HG02623 (cell line): Measurements from ENCODE around the gene GYS1.

Source experiments
- ATAC-seq: cut with Tn5 transposase; IDR thresholded peaks from one replicate; pipeline ENCODE4 v1.9.1; 2021; ENCODE audit warnings: moderate library complexity; ENCODE audit not compliant: unreplicated experiment

GYS1 gene

GRCh38 chr19:48965040-48965805 is 27.9 kb downstream of the GYS1 start, which contains the start of gene FTL:
Gene FTL, plus strand, starts transcription at chr19:48965309. Its CDS starts 199 bp downstream, at chr19:48965508.
- peak; percentile 59 for ATAC-seq

- no peak for ATAC-seq
Observed at GRCh38 chr19:48964205-48965039, 28.7 kb downstream of the GYS1 start.

DNA sequence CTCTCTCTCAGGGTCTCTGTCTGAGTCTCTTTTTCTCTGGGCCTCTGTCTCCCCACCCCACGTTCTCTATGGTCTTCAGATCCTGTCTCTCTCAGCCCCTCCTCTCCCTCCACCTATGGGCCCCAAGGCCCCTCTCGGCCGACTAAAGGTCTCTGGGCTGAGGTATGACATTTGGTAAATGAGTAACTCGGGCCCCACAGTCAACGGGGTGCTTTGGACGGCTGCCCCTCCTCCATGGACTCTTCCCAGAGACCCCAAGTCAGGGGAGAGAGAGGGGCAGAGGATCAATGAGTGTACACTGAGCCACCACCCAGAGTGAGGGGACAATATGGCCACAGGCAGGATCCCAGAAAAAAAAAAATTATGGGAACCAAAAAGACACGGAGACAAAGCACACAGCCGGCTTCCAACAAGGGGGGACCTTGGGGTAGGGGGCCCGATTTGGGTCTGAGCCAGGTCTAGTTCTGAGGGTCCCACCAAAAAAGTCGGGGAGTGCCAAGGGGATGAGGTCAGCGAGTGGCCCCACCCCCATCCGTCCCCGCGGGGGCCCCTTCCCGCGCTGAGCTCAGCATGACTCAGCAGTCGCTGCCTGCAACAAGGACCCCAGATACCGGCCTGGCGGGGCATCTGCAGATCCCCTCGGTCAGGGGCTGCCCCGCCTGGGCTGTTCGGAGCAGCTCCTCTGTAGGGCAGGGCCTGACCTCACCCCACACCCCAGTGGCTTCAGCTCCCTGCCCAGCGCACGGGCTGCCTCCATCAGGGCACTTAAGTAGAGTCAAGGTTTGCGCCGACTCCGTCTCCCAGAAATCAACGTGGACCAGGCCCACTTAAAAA is 29.5 kb downstream of the GYS1 start:
- ATAC-seq: no peak

GRCh38 chr19:48962849-48963165 is 30.3 kb downstream of the GYS1 start:
- no peak for ATAC-seq

- no peak for ATAC-seq
Observed at GRCh38 chr19:48962029-48962848, 30.9 kb downstream of the GYS1 start.

DNA sequence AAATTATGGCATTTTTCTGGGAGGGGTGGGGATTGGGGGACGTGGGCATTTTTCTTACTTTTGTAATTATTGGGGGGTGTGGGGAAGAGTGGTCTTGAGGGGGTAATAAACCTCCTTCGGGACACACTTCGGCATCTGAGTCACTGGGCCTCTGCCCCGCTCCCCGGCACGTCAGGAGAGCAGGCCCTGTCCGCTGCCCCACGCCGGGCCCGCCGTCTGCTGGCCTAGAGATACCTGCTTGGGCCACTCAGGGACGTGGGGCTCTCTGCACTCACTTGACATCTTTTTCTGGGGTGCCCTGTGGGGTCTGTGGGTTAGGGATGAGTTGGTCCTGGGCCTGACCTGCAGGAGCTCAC is 31.5 kb downstream of the GYS1 start:
- ATAC-seq: no peak

DNA sequence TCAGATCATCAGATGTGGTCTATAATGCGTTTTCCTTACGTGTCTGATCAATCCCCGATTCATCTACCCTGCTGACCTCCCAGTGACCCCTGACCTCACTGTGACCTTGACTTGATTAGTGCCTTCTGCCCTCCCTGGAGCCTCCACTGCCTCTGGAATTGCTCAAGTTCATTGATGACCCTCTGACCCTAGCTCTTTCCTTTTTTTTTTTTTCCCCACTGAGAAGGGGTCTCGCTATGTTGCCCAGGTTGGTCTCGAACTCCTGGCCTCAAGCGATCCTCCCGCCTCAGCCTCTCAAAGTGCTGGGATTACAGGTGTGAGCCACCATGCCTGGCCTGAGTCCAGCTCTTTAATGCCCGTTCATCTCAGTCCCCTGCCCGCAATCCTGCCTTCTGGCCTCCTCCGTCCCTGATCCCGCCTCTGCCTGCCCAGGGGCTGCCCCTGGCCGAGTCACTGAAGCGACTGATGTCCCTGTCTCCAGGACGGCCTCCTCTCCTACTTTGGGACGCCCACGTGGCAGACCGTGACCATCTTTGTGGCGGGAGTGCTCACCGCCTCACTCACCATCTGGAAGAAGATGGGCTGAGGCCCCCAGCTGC is 32.0 kb downstream of the GYS1 start:
- ATAC-seq: no peak

DNA sequence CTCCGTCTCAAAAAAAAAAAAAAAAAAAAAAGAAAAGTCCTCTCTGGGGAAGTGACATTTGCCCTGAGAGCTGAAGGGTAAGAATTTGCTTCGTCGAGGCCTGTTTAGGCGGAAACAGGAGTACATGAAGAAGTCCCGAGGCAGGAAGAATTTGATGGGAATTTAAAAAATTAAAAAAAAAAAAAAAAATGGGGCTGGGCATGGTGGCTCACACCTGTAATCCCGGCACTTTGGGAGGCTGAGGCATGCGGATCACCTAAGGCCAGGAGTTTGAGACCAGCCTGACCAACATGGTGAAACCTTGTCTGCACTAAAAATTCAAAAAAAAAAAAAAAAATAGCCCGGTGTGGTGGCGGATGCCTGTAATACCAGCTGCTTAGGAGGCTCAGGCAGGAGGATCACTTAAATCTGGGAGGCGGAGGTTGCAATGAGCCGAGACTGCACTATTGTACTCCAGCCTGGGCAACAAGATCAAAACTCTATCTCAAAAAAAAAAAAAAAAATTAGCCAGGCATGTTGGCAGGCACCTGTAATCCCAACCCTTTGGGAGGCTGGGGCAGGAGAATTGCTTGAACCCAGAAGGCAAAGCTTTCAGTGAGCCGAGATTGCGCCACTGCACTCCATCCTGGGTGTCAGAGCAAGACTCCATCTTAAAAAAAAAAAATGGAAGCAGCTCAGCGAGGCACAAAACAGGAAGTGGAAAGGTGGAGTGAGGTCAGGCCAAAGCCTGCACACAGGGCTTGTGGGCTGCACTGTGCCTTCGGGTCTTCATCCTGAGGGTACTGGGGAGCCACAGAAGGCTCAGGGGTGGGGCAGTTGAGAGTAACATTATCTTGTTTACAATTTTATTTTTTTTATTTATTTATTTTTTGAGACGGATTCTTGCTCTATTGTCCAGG is 33.5 kb downstream of the GYS1 start:
- no peak for ATAC-seq

GRCh38 chr19:48958006-48958405 is 35.1 kb downstream of the GYS1 start:
- no peak for ATAC-seq

GRCh38 chr19:48955308-48955958 is 37.7 kb downstream of the GYS1 start:
- ATAC-seq: no peak

GRCh38 chr19:48954595-48955307 is 38.4 kb downstream of the GYS1 start, which contains the start of gene BAX:
Gene BAX, plus strand, starts transcription at chr19:48954875. Its CDS starts 54 bp downstream, at chr19:48954929.
- ATAC-seq: peak; percentile 72

GRCh38 chr19:48953990-48954594 is 39.0 kb downstream of the GYS1 start:
- no peak for ATAC-seq

GRCh38 chr19:48953141-48953540 is 40.0 kb downstream of the GYS1 start:
- no peak for ATAC-seq

GRCh38 chr19:48950830-48951519 is 42.1 kb downstream of the GYS1 start:
- ATAC-seq: no peak

DNA sequence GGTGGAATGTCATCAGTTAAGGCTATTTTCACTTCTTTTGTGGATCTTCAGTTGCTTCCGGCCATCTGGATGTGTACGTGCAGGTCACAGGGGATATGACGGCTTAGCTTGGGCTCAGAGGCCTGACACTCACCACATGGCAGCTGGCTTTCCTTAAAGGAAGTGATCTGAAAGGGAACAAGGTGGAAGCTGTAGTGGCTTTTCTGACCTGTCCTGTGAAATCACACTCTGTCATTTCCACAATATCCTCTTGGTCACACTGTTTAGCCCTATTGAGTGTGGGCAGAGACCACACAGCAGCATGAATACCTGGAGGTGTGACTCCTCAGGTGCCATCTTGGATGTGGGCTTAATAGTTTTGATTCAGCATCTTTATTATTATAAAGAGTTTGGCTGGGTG is 43.0 kb downstream of the GYS1 start:
- ATAC-seq: no peak

- no peak for ATAC-seq
Observed at GRCh38 chr19:48947258-48947542, 45.9 kb downstream of the GYS1 start.
